Erythroblast (primary cell): Measurements from ENCODE around the gene CDIP1.

ENCODE experiments used
- DNase-seq, 2 experiments: peaks; one replicate each; lab custom pipeline; 2025; lab: John Stamatoyannopoulos, UW
- GATA1 ChIP-seq: IDR thresholded peaks from 2 replicates; pipeline ENCODE4 v1.6.1; 2011; ENCODE audit warnings: low read depth, mild to moderate bottlenecking, control low read depth, low read length, moderate library complexity
- POLR2A ChIP-seq: IDR thresholded peaks from 2 replicates; pipeline ENCODE4 v1.6.1; 2011; ENCODE audit warnings: mild to moderate bottlenecking, low read length

CDIP1 gene

GRCh38 chr16:4499196-4499555 is 39.4 kb downstream of the CDIP1 start:
- DNase-seq = no peak
- TF ChIP-seq GATA1 (no peak), POLR2A (no peak)

GRCh38 chr16:4498546-4499195 is 39.9 kb downstream of the CDIP1 start:
- DNase-seq = peak in 1 of 2 experiments; percentile 16
- no peak for TF ChIP-seq POLR2A
- TF ChIP-seq GATA1 = no peak

DNA sequence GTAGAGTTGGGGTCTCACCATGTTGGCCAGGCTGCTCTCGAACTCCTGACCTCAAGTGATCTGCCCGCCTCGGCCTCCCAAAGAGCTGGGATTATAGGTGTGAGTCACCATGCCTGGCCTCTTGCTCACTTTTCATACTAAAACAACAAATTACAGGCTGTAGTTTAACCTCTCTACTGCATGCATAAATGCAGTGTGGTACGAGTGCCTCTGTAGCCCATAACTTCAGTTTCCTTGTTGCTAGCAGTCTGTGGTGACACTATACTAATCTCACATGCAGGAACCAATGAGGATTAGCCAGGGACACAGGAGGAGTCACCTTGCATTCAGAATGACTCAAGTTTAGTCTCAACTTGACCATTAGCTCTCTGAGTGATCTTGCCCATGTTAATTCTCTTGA is 42.3 kb downstream of the CDIP1 start:
- TF ChIP-seq GATA1 (no peak), POLR2A (no peak)
- DNase-seq = no peak

DNA sequence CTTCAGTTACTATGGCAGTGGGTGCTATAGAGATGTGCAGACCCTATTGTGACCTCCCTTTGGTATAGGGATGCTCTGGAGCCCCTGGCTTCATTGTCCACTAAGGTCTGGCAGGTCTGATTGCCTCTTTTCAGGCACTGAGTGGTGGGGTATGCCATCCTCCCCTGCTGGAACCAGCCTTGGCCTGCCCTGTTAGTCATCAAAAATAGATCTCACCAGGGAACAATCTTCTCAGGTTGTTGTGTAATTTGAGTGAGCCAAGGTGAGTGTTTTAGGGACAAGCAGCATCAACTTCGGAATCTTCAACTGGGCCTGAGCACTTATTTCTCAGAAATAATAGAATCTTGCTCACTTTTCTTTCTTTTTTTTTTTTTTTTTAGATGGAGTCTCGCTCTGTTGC is 42.8 kb downstream of the CDIP1 start:
- TF ChIP-seq GATA1 = no peak
- TF ChIP-seq POLR2A = no peak
- no peak for DNase-seq

- no peak for TF ChIP-seq GATA1
- no peak for TF ChIP-seq POLR2A
- DNase-seq = no peak
These were observed 43.7 kb downstream of the CDIP1 start for GRCh38 chr16:4494746-4495490.

GRCh38 chr16:4491898-4492297 is 46.7 kb downstream of the CDIP1 start:
- TF ChIP-seq POLR2A = no peak
- TF ChIP-seq GATA1 = no peak
- no peak for DNase-seq

DNA sequence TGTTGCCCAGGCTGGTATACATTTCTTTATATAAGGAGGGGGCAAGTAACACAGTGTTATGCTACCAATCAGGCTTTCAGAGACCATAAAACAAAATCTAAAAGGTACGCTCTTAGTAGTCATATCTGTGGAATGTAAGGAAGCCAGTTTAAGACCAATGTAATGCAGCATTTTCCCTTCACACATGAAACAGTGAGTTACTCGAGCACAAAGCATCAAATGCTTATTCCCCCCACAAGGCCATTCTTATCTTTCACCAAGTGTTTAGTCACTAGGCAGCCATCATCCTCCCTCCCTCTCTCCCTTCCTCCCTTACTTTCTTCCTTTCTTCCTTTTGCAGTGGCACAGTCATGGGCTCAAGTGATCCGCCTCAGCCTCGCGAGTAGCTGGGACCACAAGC is 49.5 kb downstream of the CDIP1 start:
- no peak for DNase-seq
- TF ChIP-seq POLR2A (no peak), GATA1 (no peak)

- TF ChIP-seq POLR2A (no peak), GATA1 (no peak)
- no peak for DNase-seq
These were observed 50.0 kb downstream of the CDIP1 start for GRCh38 chr16:4488499-4488967.

GRCh38 chr16:4487955-4488498 is 50.5 kb downstream of the CDIP1 start:
- DNase-seq = no peak
- no peak for TF ChIP-seq POLR2A
- TF ChIP-seq GATA1 = no peak

GRCh38 chr16:4486126-4486893 is 52.3 kb downstream of the CDIP1 start:
- no peak for DNase-seq
- TF ChIP-seq POLR2A = no peak
- TF ChIP-seq GATA1 = no peak

GRCh38 chr16:4481963-4482362 is 56.6 kb downstream of the CDIP1 start:
- no peak for DNase-seq
- no peak for TF ChIP-seq GATA1
- no peak for TF ChIP-seq POLR2A

DNA sequence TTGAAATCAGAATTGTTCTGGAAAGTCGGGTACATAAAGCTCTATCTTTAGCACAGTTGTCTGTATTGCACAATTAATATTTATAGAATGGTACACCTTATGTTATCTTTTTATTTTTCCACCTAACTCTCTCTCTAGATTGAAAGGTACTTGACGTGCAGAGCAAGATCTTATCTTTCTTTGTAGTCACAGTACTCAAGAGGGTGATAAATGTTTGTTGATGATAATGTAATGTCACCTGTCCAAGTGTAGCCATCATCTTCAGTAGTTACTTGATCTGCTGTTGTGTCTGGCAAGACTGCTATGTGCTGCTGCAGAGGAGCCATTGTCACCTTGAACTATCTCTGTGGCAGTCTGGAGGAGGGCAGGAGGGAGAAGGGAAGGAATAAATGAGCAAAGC is 57.0 kb downstream of the CDIP1 start:
- DNase-seq = no peak
- TF ChIP-seq GATA1 = no peak
- TF ChIP-seq POLR2A = no peak

GRCh38 chr16:4477966-4478365 is 60.6 kb downstream of the CDIP1 start:
- TF ChIP-seq POLR2A = no peak
- TF ChIP-seq GATA1 = no peak
- peak in 1 of 2 experiments; percentile 22 for DNase-seq
